B cell (primary cell): ENCODE data around the gene TAS1R2. TPM values are rescaled to one million over a fixed set of nuclear protein-coding genes. Genes with fewer than 3 reads are reported as not detected.

ENCODE experiments used
- ATAC-seq: fragments of 200-7000 bp; cut with Tn5 transposase; one replicate; pipeline ENCODE4 v1.10.0; 2021; ENCODE audit warnings: low read depth, mild to moderate bottlenecking, moderate number of reproducible peaks, moderate library complexity
- CTCF ChIA-PET: fragments of 350-600 bp; sonication (Branson Sonifier 250); formaldehyde crosslinking; loops from one replicate; lab custom pipeline; 2021; ENCODE audit warnings: antibody characterized with exemption, inconsistent platforms; lab: Charles Lee
- POLR2A ChIA-PET: fragments of 350-600 bp; sonication (Branson Sonifier 250); formaldehyde crosslinking; loops from one replicate; lab custom pipeline; 2021; ENCODE audit warnings: antibody characterized with exemption; lab: Charles Lee
- DNase-seq: peaks from one replicate; pipeline ENCODE4 v3.0.0; 2013
- H2AFZ ChIP-seq: 2 replicates; pipeline ENCODE4 v1.6.1; 2012; ENCODE audit warnings: mild to moderate bottlenecking, low read depth, low read length; ENCODE audit not compliant: insufficient read depth, poor library complexity, severe bottlenecking
- H3K27ac ChIP-seq, 2 donors: 1 replicate in 1 of 2; 2 replicates in 1 of 2; pipeline ENCODE4 v1.5.1; 2012 to 2013; ENCODE audit warnings: low read length in 2 of 2, mild to moderate bottlenecking in 2 of 2, moderate library complexity in 1 of 2
- H3K27me3 ChIP-seq, 4 experiments: fragments of 200-600 bp in 1 of 4; sonication (generic) in 1 of 4; replicated peaks in 1 of 4; 1 replicate in 2 of 4; 2 replicates in 2 of 4; pipeline versions ENCODE4 v1.6.1 to v1.7.0; 2013 to 2016; ENCODE audit warnings: low read length in 3 of 4, mild to moderate bottlenecking in 2 of 4, mixed read lengths in 1 of 4, moderate library complexity in 1 of 4; ENCODE audit not compliant: insufficient read depth in 4 of 4, control insufficient read depth in 3 of 4; ENCODE audit errors: control extremely low read depth in 1 of 4
- H3K36me3 ChIP-seq, 2 experiments: replicated peaks in 1 of 2; 1 replicate in 1 of 2; 2 replicates in 1 of 2; pipeline versions ENCODE4 v1.6.1 to v1.7.1; 2013; ENCODE audit warnings: low read length in 1 of 2; ENCODE audit not compliant: insufficient read depth in 2 of 2, control insufficient read depth in 1 of 2; ENCODE audit errors: control extremely low read depth in 1 of 2, extremely low read depth in 1 of 2
- H3K4me1 ChIP-seq, 2 donors: fragments of 200-600 bp in 1 of 2; sonication (generic) in 1 of 2; 1 replicate in 1 of 2; 2 replicates in 1 of 2; pipeline versions ENCODE4 v1.5.1 to v1.6.1; 2013 to 2017; ENCODE audit warnings: low read length in 2 of 2; ENCODE audit not compliant: control insufficient read depth in 2 of 2, insufficient read depth in 2 of 2
- H3K4me2 ChIP-seq: replicated peaks from 2 replicates; pipeline ENCODE3; 2012; ENCODE audit warnings: mild to moderate bottlenecking, low read depth, low read length; ENCODE audit not compliant: poor library complexity, severe bottlenecking
- H3K4me3 ChIP-seq, 5 experiments: fragments of 200-600 bp in 1 of 5; sonication (generic) in 1 of 5; 1 replicate in 3 of 5; 2 replicates in 2 of 5; pipeline versions ENCODE4 v1.5.1 to v1.7.0; 2011 to 2016; ENCODE audit warnings: low read length in 4 of 5, mild to moderate bottlenecking in 4 of 5, low read depth in 2 of 5, control low read depth in 1 of 5, moderate library complexity in 1 of 5; ENCODE audit not compliant: insufficient read depth in 1 of 5; ENCODE audit errors: control extremely low read depth in 1 of 5, extremely low read depth in 1 of 5
- H3K79me2 ChIP-seq: fragments of 200-600 bp; sonication (generic); one replicate; pipeline ENCODE4 v1.6.0; 2016; ENCODE audit warnings: low read length; ENCODE audit not compliant: control insufficient read depth, insufficient read depth
- H3K9ac ChIP-seq: fragments of 200-600 bp; sonication (generic); 2 replicates; pipeline ENCODE4 v1.6.1; 2017; ENCODE audit warnings: mild to moderate bottlenecking, low read length, moderate library complexity
- H3K9me3 ChIP-seq, 3 donors: one replicate each; pipeline versions ENCODE4 v1.6.1 to v1.7.1; 2013; ENCODE audit warnings: low read length in 2 of 3; ENCODE audit not compliant: control insufficient read depth in 2 of 3, insufficient read depth in 1 of 3; ENCODE audit errors: control extremely low read depth in 1 of 3
- H4K20me1 ChIP-seq: 2 replicates; pipeline ENCODE4 v1.6.0; 2012; ENCODE audit warnings: mild to moderate bottlenecking, low read length; ENCODE audit not compliant: insufficient read depth, control insufficient read depth, poor library complexity, severe bottlenecking
- H3K27ac Mint-ChIP-seq: one replicate; pipeline ENCODE4 v1.8.0; 2021; ENCODE audit warnings: mixed read lengths
- H3K27me3 Mint-ChIP-seq: one replicate; pipeline ENCODE4 v1.8.0; 2021; ENCODE audit warnings: mixed read lengths
- H3K4me1 Mint-ChIP-seq: one replicate; pipeline ENCODE4 v1.8.0; 2021; ENCODE audit warnings: mixed read lengths
- H3K4me3 Mint-ChIP-seq: one replicate; pipeline ENCODE4 v1.8.0; 2021; ENCODE audit warnings: mixed read lengths
- H3K9me3 Mint-ChIP-seq: one replicate; pipeline ENCODE4 v1.8.0; 2022; ENCODE audit warnings: mixed read lengths; ENCODE audit not compliant: insufficient read depth
- CTCF ChIP-seq: fragments of 200-600 bp; IDR thresholded peaks from one replicate; pipeline ENCODE4 v1.8.0; 2022; ENCODE audit warnings: antibody characterized with exemption, mild to moderate bottlenecking
- EZH2 ChIP-seq: IDR thresholded peaks from 2 replicates; pipeline ENCODE4 v1.6.1; 2012; ENCODE audit warnings: borderline replicate concordance, low read depth, mild to moderate bottlenecking, moderate library complexity, low read length; ENCODE audit not compliant: insufficient read depth, poor library complexity, severe bottlenecking
- WGBS: methylation state at CpG from one replicate; pipeline ENCODE4 v1.1.5; 2013; ENCODE audit warnings: missing lambda C conversion rate; ENCODE audit not compliant: insufficient coverage; 5-methylcytosine and 5-hydroxymethylcytosine counted together
- intact Hi-C: fragments of 100-400 bp; cut with micrococcal nuclease; formaldehyde crosslinking; loops from one replicate; pipeline ENCODE4 v1.10.0; 2022
- polyA minus RNA-seq: library from RNA; depleted of rRNA, polyadenylated mRNA; stranded (reverse); fragments of >200 nt; gene quantifications from 2 replicates; pipeline ENCODE4 v1.2.3, GENCODE V29; 2012
- polyA plus RNA-seq: library from polyadenylated mRNA; depleted of rRNA; stranded (reverse); fragments of >200 nt; gene quantifications from 2 replicates; pipeline ENCODE4 v1.2.3, GENCODE V29; 2012
- total RNA-seq, 2 donors: library from RNA; stranded (reverse); fragments of 120-200 nt in 1 of 2; gene quantifications; 1 replicate in 1 of 2; 2 replicates in 1 of 2; pipeline versions ENCODE4 v1.2.3 to v1.2.4, GENCODE V29; 2013 to 2022

TAS1R2 gene
- not detected in 2 replicates for total RNA-seq
- total RNA-seq (2013), result not detected
- polyA plus RNA-seq, result not detected in 2 replicates
- not detected in 2 replicates for polyA minus RNA-seq

- TF ChIP-seq CTCF, result no peak
- TF ChIP-seq EZH2, result no peak
- Histone ChIP-seq H3K4me3 (no peak within 1 kb of the TSS), H2AFZ (no peak within 1 kb of the TSS), H3K9me3 (no peaks in the 10 kb centered on the region), H3K36me3 (no peaks in the 10 kb centered on the region), H3K4me1 (no peaks in the 10 kb centered on the region), H3K79me2 (no peaks in the 10 kb centered on the region), H4K20me1 (no peaks in the 10 kb centered on the region), H3K27me3 (peaks cover 0 to 3% (median 1%) of the 10 kb centered on the region in 4 experiments), H3K9ac (no peak within 1 kb of the TSS), H3K4me2 (no peak within 1 kb of the TSS), H3K27ac (no peak within 1 kb of the TSS)
- ATAC-seq (no peak), DNase-seq (no peak)
- ChIA-PET POLR2A (no interaction called here), CTCF (no interaction called here)
- Mint-ChIP-seq H3K27me3 (peaks cover 15% of the 10 kb centered on the region), H3K27ac (no peak within 1 kb of the TSS), H3K4me1 (no peaks in the 10 kb centered on the region), H3K4me3 (no peak within 1 kb of the TSS), H3K9me3 (no peaks in the 10 kb centered on the region)
- intact Hi-C loops, result no loop called here
- 79% methylated on average over 4 of the region's 4 CpGs for WGBS
Observed at GRCh38 chr1:18859560-18859959, at the start of gene TAS1R2. TAS1R2 (minus strand) TSS chr1:18859660; CDS start chr1:18859660, 0 bp downstream.
